Measurements from ENCODE around the gene METRNL.

DNA sequence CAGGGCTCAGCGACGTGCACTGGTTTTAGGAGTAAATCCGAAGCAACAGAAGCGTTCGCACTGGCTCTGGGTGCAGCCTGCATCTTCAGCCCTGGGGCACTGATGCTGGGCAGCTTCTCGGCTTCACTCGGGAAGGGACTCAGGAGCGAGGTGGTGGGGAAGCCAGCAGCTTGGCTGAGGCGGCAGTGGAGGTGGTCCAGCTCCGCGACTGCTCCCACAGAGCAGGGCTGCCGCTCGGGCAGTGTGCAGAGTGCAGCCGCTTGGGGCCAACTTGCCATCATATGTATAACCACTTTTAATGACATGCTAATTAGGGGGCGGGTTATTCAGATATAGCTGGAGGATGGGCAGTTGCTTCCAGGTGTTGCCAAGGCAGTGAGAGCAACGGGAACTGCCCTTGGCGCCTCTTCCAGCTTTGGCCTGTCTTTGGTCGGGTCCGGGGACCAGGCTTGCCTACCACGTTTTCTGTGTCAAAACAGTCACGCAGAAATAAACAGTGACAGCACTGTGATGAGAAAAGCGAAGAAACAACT lies 26.7 kb downstream of the METRNL start:
- TF ChIP-seq POLR2AphosphoS5 (IDR thresholded peaks at IDR 0.05; ENCODE audit: low read depth, low read length) (no peak), SIN3A (IDR thresholded peaks at IDR 0.05; ENCODE audit: borderline replicate concordance, insufficient read depth, low read depth, low read length) (no peak), TCF7L2 (IDR thresholded peaks at IDR 0.05; ENCODE audit: low read depth, low read length) (no peak)
- TF ChIP-seq, protein P1, sequence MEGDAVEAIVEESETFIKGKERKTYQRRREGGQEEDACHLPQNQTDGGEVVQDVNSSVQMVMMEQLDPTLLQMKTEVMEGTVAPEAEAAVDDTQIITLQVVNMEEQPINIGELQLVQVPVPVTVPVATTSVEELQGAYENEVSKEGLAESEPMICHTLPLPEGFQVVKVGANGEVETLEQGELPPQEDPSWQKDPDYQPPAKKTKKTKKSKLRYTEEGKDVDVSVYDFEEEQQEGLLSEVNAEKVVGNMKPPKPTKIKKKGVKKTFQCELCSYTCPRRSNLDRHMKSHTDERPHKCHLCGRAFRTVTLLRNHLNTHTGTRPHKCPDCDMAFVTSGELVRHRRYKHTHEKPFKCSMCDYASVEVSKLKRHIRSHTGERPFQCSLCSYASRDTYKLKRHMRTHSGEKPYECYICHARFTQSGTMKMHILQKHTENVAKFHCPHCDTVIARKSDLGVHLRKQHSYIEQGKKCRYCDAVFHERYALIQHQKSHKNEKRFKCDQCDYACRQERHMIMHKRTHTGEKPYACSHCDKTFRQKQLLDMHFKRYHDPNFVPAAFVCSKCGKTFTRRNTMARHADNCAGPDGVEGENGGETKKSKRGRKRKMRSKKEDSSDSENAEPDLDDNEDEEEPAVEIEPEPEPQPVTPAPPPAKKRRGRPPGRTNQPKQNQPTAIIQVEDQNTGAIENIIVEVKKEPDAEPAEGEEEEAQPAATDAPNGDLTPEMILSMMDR (IDR thresholded peaks at IDR 0.05), result no peak
- TF ChIP-seq, protein P2, sequence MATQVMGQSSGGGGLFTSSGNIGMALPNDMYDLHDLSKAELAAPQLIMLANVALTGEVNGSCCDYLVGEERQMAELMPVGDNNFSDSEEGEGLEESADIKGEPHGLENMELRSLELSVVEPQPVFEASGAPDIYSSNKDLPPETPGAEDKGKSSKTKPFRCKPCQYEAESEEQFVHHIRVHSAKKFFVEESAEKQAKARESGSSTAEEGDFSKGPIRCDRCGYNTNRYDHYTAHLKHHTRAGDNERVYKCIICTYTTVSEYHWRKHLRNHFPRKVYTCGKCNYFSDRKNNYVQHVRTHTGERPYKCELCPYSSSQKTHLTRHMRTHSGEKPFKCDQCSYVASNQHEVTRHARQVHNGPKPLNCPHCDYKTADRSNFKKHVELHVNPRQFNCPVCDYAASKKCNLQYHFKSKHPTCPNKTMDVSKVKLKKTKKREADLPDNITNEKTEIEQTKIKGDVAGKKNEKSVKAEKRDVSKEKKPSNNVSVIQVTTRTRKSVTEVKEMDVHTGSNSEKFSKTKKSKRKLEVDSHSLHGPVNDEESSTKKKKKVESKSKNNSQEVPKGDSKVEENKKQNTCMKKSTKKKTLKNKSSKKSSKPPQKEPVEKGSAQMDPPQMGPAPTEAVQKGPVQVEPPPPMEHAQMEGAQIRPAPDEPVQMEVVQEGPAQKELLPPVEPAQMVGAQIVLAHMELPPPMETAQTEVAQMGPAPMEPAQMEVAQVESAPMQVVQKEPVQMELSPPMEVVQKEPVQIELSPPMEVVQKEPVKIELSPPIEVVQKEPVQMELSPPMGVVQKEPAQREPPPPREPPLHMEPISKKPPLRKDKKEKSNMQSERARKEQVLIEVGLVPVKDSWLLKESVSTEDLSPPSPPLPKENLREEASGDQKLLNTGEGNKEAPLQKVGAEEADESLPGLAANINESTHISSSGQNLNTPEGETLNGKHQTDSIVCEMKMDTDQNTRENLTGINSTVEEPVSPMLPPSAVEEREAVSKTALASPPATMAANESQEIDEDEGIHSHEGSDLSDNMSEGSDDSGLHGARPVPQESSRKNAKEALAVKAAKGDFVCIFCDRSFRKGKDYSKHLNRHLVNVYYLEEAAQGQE (IDR thresholded peaks at IDR 0.05; ENCODE audit: insufficient read depth in 1 of 2, low read depth in 2 of 2, low read length in 1 of 2), result no peak

All from Panc1 (cell line).